COLO829 (cell line): ENCODE results near the gene POLR1G.

Experiments
- DNase-seq: peaks from one replicate; pipeline ENCODE4 v3.0.0; 2012; ENCODE audit warnings: low spot score

POLR1G gene

DNA sequence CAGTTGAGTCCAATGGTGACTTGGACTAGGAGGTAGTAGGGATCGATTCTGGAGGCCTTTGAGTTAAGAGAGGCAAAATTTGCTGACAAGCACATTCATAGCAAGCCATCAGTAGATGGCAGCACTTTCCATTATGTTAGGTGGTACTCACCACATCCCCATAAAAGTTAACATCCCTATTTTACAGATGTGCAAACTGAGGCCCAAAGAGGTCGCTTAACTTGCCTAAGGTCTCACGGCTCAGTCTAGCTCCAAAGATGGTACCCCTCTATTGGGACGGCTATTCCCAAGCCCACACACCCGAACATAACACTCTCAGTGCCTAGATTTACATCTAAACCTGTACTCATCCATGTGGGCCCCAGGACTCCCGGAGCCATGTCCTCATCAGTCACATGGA lies 39.9 kb downstream of the POLR1G start:
- no peak for DNase-seq

DNA sequence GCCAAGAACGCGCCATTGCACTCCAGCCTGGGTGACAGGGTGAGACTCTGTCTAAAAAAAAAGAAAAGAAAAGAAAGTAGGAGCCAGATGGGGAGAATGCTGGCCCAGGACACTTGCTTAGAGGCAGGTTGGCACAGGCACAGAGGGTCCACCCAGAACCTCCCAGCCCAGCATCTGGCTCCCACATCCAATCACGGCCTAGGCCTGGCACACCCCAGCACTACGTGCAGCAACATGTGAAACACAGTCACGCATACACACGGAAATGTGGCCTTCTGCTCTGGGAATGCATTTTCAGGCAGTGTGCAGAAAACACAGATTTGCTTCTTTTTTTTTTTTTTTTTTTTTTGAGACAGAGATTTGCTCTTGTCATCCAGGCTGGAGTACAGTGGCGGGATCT lies 40.5 kb downstream of the POLR1G start:
- no peak for DNase-seq

DNA sequence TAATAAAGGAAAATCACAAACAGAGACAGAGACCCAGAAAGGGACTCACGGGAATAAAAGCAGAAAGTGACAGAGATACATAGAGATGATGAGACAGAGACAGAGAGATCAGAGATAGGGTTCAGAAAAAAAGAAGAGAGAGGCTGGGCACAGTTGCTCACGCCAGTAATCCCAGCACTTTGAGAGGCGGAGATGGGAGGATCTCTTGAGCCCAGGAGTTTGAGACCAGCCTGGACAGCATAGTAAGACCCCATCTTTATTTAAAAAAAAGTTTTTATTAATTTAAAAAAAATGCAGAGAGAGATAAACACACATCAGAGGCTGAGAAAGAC lies 41.9 kb downstream of the POLR1G start:
- no peak for DNase-seq

DNA sequence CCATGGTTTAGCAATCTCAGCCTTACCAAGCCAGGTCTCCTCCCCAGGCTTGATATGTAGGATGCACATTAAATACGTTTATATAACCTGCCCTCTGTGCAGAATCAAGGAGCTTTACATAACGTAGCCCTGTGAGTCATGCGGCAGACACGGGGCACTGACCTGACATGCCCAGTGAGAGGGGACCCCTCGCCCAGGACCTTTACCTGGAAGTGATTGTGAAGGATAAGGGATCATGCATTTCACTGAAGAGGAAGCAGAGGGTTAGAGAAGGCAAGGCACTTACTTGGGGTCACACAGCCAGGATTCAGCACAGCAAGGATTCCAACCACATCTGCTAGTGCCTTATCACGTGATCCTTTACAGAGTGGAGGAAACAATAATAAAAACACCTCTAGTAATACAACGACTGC lies 42.4 kb downstream of the POLR1G start:
- DNase-seq: no peak

DNA sequence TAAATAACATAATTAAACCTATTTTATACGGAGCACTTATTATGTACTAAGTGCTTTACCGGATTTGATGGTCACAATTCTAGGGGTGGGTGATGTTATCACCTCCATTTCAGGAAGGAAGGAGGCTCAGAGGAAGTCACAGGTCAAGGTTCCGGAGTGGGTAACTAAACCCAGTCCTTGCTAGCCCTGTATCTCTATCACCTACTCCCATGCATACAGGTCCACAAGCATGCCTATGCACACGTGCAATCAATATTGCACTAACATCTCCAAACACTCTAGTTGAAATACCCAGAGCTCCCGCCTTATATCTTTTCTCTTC lies 43.5 kb downstream of the POLR1G start:
- DNase-seq: no peak

DNA sequence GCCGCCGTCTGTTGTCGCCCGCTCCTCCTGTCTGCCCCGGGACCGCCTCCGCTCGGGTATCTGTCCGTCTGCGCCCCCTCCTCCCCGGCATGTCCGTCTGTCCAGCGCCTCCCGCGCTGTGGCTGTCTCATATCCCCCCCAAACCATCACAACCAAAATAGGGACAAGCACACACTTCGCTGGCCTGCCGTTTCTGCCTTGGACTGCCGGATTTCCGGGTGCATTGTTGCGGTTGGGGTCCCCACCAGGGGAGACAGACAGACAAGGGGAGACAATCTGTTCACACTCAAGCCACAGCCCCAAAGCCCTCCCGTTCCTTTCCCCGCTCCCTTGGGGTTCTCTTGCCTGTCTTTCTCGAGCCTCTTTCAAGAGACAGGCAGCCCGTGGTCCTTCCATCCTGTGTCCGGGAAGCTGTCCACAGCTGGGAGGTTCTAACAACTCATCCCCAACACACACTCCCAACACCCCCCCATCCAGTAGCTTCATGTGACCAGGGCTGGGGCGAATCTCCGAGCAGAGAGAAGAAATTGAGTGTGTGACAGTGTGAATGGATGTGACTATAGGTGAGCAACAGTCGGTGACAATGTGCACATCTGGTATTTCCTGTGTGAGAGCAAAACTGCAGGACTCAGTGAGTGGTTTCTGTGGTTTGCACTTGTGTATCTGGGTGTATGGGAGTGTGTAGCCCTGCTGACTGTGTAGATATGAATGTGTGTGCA lies 44.8 kb downstream of the POLR1G start:
- DNase-seq: no peak

DNA sequence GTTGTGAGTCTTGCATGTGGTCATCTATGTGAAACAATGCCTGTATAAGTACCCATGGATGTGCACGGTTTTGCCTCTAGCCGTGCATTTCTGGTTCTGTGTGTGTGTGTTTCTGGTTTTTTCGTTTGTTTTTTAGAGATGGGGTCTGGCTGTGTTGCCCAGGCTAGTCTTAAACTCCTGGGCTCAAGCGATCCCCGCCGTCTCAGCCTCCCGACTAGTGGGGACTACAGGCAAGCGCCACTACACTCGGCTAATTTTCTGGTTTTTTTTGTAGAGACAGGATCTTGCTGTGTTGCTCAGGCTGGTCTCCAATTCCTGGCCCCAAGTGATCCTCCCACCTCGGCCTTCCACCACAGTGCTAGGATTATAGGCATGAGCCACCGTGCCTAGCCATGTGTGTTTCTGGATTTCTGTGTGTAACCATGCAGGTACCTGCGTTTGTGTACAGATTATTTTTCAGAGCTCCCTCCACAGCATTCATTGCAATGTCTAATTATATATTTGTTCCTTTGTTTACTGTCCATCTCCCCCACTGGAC lies 45.5 kb downstream of the POLR1G start:
- no peak for DNase-seq

DNA sequence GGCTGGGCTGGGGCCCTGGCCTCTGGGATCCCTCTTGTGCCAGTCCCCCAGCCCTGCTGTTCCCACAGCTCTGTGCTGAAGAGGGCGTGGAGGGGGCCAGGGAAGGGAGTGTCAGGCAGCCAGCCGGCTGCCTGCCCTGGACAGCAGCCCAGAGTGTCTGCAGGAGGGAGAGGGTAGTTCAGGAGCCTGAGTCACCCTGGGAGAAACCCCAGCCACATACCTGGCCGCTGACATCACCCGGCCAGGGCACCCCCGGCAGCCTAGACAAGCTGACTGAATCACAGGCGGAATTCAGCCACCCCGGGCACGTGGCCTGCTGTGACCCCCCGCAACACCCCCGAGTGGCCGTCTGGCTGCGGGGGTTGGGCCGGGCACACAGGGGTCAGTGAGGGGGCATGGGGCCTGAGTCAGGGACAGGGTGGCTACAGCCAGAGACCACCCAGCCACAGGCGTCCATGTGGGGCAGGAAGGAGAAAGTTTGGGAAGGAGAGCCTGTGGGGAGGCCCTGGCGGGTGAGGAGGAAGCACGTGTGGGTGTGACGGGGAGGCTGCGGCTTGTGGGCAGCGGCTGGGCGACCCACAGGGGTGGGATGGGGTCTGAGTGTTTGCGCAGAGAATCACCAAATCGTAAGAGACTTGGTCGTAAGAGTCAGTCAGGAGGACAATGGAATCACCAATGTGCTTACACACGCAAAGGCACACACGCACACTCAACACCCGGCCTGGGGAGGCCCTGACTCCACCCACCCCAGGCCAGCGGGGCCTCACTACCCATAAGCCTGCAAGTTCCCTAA lies 49.5 kb downstream of the POLR1G start:
- DNase-seq: peak; percentile 89

DNA sequence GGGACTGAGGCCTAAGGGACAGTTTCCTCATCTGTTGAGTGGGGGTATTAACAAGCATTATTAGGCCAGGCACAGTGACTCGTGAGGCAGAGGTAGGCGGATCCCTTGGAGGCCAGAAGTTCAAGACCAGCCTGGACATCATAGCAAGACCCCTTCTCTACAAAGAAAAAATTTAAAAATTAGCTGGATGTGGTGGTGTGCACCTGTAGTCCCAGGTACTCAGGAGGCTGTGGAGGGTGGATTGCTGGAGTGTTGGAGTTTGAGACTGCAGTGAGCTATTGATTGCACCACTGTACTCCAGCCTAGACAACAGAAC lies 50.0 kb downstream of the POLR1G start:
- no peak for DNase-seq

DNA sequence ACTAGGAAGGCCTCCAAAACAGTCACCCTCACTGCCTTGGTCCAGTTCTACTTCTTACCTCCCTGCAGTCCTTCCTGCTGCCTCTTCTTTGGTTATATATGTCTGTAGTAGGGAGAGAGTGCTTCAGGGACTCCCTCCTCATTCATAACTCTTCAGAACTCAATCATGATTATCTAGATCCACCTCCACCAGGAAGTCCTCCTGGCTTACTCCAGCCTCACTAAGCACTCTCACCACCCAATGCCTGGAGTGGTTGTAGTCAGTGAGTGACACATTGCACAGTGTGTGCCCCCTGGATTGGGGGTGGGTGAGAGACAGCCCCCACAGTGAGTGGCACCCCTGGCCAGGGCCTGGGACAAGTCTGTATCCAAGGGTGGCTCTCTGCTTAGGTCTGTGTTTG lies 51.3 kb downstream of the POLR1G start:
- DNase-seq: no peak
